CD4-positive, CD25-positive, alpha-beta regulatory T cell (primary cell): ENCODE results near the gene SP140. TPM values are rescaled to one million over a fixed set of nuclear protein-coding genes. Genes with fewer than 3 reads are reported as not detected.
"Not testable (repeated sequence)": the region's sequence is repeated elsewhere in the genome, so short reads cannot be mapped to it uniquely, and the experiment has no call there.

Experiments used
- ATAC-seq, 2 donors: fragments of 150-1000 bp; cut with Tn5 transposase; one replicate each; pipeline ENCODE4 v1.10.0; 2021; ENCODE audit warnings: low read depth in 2 of 2, moderate number of reproducible peaks in 2 of 2, moderate library complexity in 1 of 2
- DNase-seq, 3 donors: peaks; one replicate each; pipeline versions ENCODE4 v3.0.0 to v3.0.0-alpha.2; 2012 to 2022; ENCODE audit warnings: mixed read lengths in 1 of 3
- H3K27ac ChIP-seq: one replicate; pipeline ENCODE4 v1.7.0; 2013; ENCODE audit warnings: mild to moderate bottlenecking, low read length; ENCODE audit not compliant: insufficient read depth, poor library complexity, severe bottlenecking
- H3K27me3 ChIP-seq: one replicate; pipeline ENCODE4 v1.7.0; 2013; ENCODE audit warnings: low read length; ENCODE audit not compliant: control insufficient read depth, insufficient read depth
- H3K36me3 ChIP-seq: one replicate; pipeline ENCODE4 v1.7.0; 2013; ENCODE audit warnings: mild to moderate bottlenecking, low read length, moderate library complexity; ENCODE audit not compliant: control insufficient read depth, insufficient read depth
- H3K4me1 ChIP-seq: 2 replicates; pipeline ENCODE4 v1.7.0; 2013; ENCODE audit warnings: mild to moderate bottlenecking, low read length; ENCODE audit not compliant: insufficient read depth, control insufficient read depth, poor library complexity, severe bottlenecking
- H3K4me3 ChIP-seq: one replicate; pipeline ENCODE4 v1.7.0; 2013; ENCODE audit warnings: low read depth, mild to moderate bottlenecking, low read length, moderate library complexity
- H3K9me3 ChIP-seq, 2 experiments: 1 replicate in 1 of 2; 2 replicates in 1 of 2; pipeline ENCODE4 v1.7.0; 2013; ENCODE audit warnings: low read length in 2 of 2, mild to moderate bottlenecking in 1 of 2, moderate library complexity in 1 of 2; ENCODE audit not compliant: control insufficient read depth in 2 of 2
- H3K27ac Mint-ChIP-seq, 3 donors: one replicate each; pipeline ENCODE4 v1.8.0; 2020 to 2022; ENCODE audit warnings: mild to moderate bottlenecking in 3 of 3, mixed read lengths in 3 of 3, moderate library complexity in 2 of 3
- H3K27me3 Mint-ChIP-seq: one replicate; pipeline ENCODE4 v1.8.0; 2022; ENCODE audit warnings: mild to moderate bottlenecking, mixed read lengths
- H3K36me3 Mint-ChIP-seq: one replicate; pipeline ENCODE4 v1.8.0; 2020; ENCODE audit warnings: mixed read lengths
- H3K4me1 Mint-ChIP-seq, 4 donors: one replicate each; pipeline ENCODE4 v1.8.0; 2020 to 2022; ENCODE audit warnings: mixed read lengths in 4 of 4, mild to moderate bottlenecking in 1 of 4
- H3K4me3 Mint-ChIP-seq, 4 donors: one replicate each; pipeline ENCODE4 v1.8.0; 2020 to 2022; ENCODE audit warnings: mild to moderate bottlenecking in 4 of 4, mixed read lengths in 4 of 4, moderate library complexity in 3 of 4
- H3K9me3 Mint-ChIP-seq, 7 donors: one replicate each; pipeline ENCODE4 v1.8.0; 2020 to 2022; ENCODE audit warnings: mixed read lengths in 7 of 7, mild to moderate bottlenecking in 3 of 7, moderate library complexity in 2 of 7
- polyA plus RNA-seq, 4 donors: library from polyadenylated mRNA; unstranded; fragments of 300-500 nt; fragmentation: Illumina TruSeq; gene quantifications; one replicate each; pipeline ENCODE4 v1.2.3, GENCODE V29; 2021
- total RNA-seq: library from RNA; stranded (reverse); gene quantifications from one replicate; pipeline ENCODE4 v1.2.3, GENCODE V29; 2022

SP140 gene
- total and polyA plus RNA-seq, 5 donors from 2014 or later = 22.4 to 100 (median 32.6) TPM

- DNase-seq = no peak
- H3K9me3 ChIP-seq = no peaks in the 10 kb centered on the region
- H3K4me3 Mint-ChIP-seq = peak overlapping the region; percentile 94 to 100 (median 95)
- H3K4me1 Mint-ChIP-seq = peaks cover 52 to 88% (median 68%) of the 10 kb centered on the region in 4 donors
- peaks cover 33% of the 10 kb centered on the region for H3K36me3 Mint-ChIP-seq
- H3K36me3 ChIP-seq = peaks cover 17% of the 10 kb centered on the region
- H3K27ac ChIP-seq = peak overlapping the region; percentile 90
- peak overlapping the region; percentile 98 for H3K4me3 ChIP-seq
- H3K27me3 Mint-ChIP-seq = no peaks in the 10 kb centered on the region
- no peak for ATAC-seq
- no peaks in the 10 kb centered on the region for H3K27me3 ChIP-seq
- no peaks in the 10 kb centered on the region for H3K9me3 Mint-ChIP-seq
- H3K27ac Mint-ChIP-seq = peak overlapping the region; percentile 59 to 85 (median 83)
- peaks cover 66% of the 10 kb centered on the region for H3K4me1 ChIP-seq
Observed at GRCh38 chr2:230328155-230328458, 102.6 kb downstream of the SP140 start.

GRCh38 chr2:230329946-230330605 lies 104.5 kb downstream of the SP140 start:
- Histone ChIP-seq H3K36me3 (peaks cover 29% of the 10 kb centered on the region), H3K27me3 (no peaks in the 10 kb centered on the region), H3K4me3 (peak overlapping the region; percentile 98), H3K9me3 (no peaks in the 10 kb centered on the region), H3K27ac (no peak overlapping the region), H3K4me1 (peaks cover 77% of the 10 kb centered on the region)
- H3K4me1 Mint-ChIP-seq = peaks cover 63 to 93% (median 78%) of the 10 kb centered on the region in 4 donors
- DNase-seq = no peak
- H3K36me3 Mint-ChIP-seq = peaks cover 46% of the 10 kb centered on the region
- H3K27ac Mint-ChIP-seq = peak overlapping the region; percentile 72 to 85 (median 83)
- H3K27me3 Mint-ChIP-seq = no peaks in the 10 kb centered on the region
- H3K4me3 Mint-ChIP-seq = peak overlapping the region; percentile 94 to 100 (median 95)
- H3K9me3 Mint-ChIP-seq = no peaks in the 10 kb centered on the region
- no peak for ATAC-seq

GRCh38 chr2:230330725-230331124 lies 105.2 kb downstream of the SP140 start:
- Mint-ChIP-seq H3K9me3 (peaks cover 0 to 2% (median 0%) of the 10 kb centered on the region in 7 donors), H3K4me1 (peaks cover 69 to 93% (median 80%) of the 10 kb centered on the region in 4 donors), H3K36me3 (peaks cover 53% of the 10 kb centered on the region), H3K27ac (peak overlapping the region in 2 of 3 donors; percentile 72 to 93), H3K4me3 (peak overlapping the region; percentile 94 to 100 (median 95)), H3K27me3 (no peaks in the 10 kb centered on the region)
- H3K4me1 ChIP-seq = peaks cover 81% of the 10 kb centered on the region
- peak overlapping the region; percentile 98 for H3K4me3 ChIP-seq
- no peaks in the 10 kb centered on the region for H3K27me3 ChIP-seq
- DNase-seq = no peak
- peaks cover 29% of the 10 kb centered on the region for H3K36me3 ChIP-seq
- ATAC-seq = no peak
- H3K27ac ChIP-seq = no peak overlapping the region
- H3K9me3 ChIP-seq = no peaks in the 10 kb centered on the region

- peaks cover 0 to 2% (median 0%) of the 10 kb centered on the region in 7 donors for H3K9me3 Mint-ChIP-seq
- H3K9me3 ChIP-seq = no peaks in the 10 kb centered on the region
- peaks cover 46% of the 10 kb centered on the region for H3K4me1 ChIP-seq
- no peaks in the 10 kb centered on the region for H3K27me3 Mint-ChIP-seq
- H3K27ac ChIP-seq = peak overlapping the region; percentile 48
- peak overlapping the region; percentile 4 to 71 (median 44) for H3K4me3 Mint-ChIP-seq
- ATAC-seq (no peak), DNase-seq (no peak)
- H3K4me1 Mint-ChIP-seq = peaks cover 48 to 69% (median 59%) of the 10 kb centered on the region in 4 donors
- H3K36me3 Mint-ChIP-seq = peaks cover 46% of the 10 kb centered on the region
- H3K36me3 ChIP-seq = peaks cover 34% of the 10 kb centered on the region
- no peaks in the 10 kb centered on the region for H3K27me3 ChIP-seq
- peak overlapping the region; percentile 60 for H3K4me3 ChIP-seq
- H3K27ac Mint-ChIP-seq = peak overlapping the region; percentile 81 to 96 (median 85)
Observed at GRCh38 chr2:230335461-230335863, 109.9 kb downstream of the SP140 start.

- Mint-ChIP-seq H3K9me3 (peaks cover 0 to 2% (median 0%) of the 10 kb centered on the region in 7 donors), H3K4me1 (peaks cover 42 to 64% (median 54%) of the 10 kb centered on the region in 4 donors), H3K27me3 (no peaks in the 10 kb centered on the region), H3K36me3 (peaks cover 41% of the 10 kb centered on the region), H3K4me3 (peak overlapping the region; percentile 4 to 71 (median 44)), H3K27ac (peak overlapping the region; percentile 81 to 96 (median 85))
- DNase-seq = peak in 2 of 3 donors; percentile 25 to 48
- peaks cover 45% of the 10 kb centered on the region for H3K4me1 ChIP-seq
- H3K27me3 ChIP-seq = no peaks in the 10 kb centered on the region
- peaks cover 34% of the 10 kb centered on the region for H3K36me3 ChIP-seq
- ATAC-seq = peak; percentile 43 to 58
- no peaks in the 10 kb centered on the region for H3K9me3 ChIP-seq
- peak overlapping the region; percentile 48 for H3K27ac ChIP-seq
- peak overlapping the region; percentile 60 for H3K4me3 ChIP-seq
Observed at GRCh38 chr2:230335864-230336506, 110.4 kb downstream of the SP140 start.

- Mint-ChIP-seq H3K4me3 (peak overlapping the region in 2 of 4 donors; percentile 17 to 74), H3K9me3 (peaks cover 4 to 28% (median 15%) of the 10 kb centered on the region in 7 donors), H3K4me1 (peaks cover 30 to 42% (median 39%) of the 10 kb centered on the region in 4 donors), H3K36me3 (peaks cover 36% of the 10 kb centered on the region), H3K27ac (peak overlapping the region in 1 of 3 donors; percentile 45)
- H3K27ac ChIP-seq, H3K4me3 ChIP-seq, H3K27me3 ChIP-seq, ATAC-seq, DNase-seq, H3K27me3 Mint-ChIP-seq: not testable (repeated sequence)
- peaks cover 12 to 15% of the 10 kb centered on the region in 2 experiments for H3K9me3 ChIP-seq
- H3K4me1 ChIP-seq = peaks cover 10% of the 10 kb centered on the region
- peaks cover 25% of the 10 kb centered on the region for H3K36me3 ChIP-seq
Observed at GRCh38 chr2:230341936-230342528, 116.5 kb downstream of the SP140 start.

- not testable (repeated sequence) for ATAC-seq, DNase-seq, H3K27me3 ChIP-seq, H3K4me3 Mint-ChIP-seq, H3K27me3 Mint-ChIP-seq, H3K27ac ChIP-seq, H3K4me3 ChIP-seq
- H3K36me3 Mint-ChIP-seq = peaks cover 43% of the 10 kb centered on the region
- peaks cover 4 to 28% (median 15%) of the 10 kb centered on the region in 7 donors for H3K9me3 Mint-ChIP-seq
- Histone ChIP-seq H3K9me3 (peaks cover 12 to 19% of the 10 kb centered on the region in 2 experiments), H3K4me1 (peaks cover 19% of the 10 kb centered on the region), H3K36me3 (peaks cover 30% of the 10 kb centered on the region)
- H3K27ac Mint-ChIP-seq = peak overlapping the region in 2 of 3 donors; percentile 45 to 56
- H3K4me1 Mint-ChIP-seq = peaks cover 36 to 50% (median 44%) of the 10 kb centered on the region in 4 donors
Observed at GRCh38 chr2:230343041-230343624, 117.6 kb downstream of the SP140 start.
